Superior temporal gyrus (tissue), 1 donor: ENCODE results near the gene B3GALT6.
"Not testable (repeated sequence)": the region's sequence is repeated elsewhere in the genome, so short reads cannot be mapped to it uniquely, and the experiment has no call there.

Experiments
- DNase-seq: peaks from one replicate; pipeline ENCODE4 v3.0.0-alpha.2; 2016; ENCODE audit errors: extremely low spot score

The B3GALT6 gene

GRCh38 chr1:1244192-1244811, 12.3 kb downstream of the B3GALT6 start:
- DNase-seq, result no peak

- no peak for DNase-seq
These were observed 13.3 kb downstream of the B3GALT6 start for GRCh38 chr1:1245178-1245816.

DNA sequence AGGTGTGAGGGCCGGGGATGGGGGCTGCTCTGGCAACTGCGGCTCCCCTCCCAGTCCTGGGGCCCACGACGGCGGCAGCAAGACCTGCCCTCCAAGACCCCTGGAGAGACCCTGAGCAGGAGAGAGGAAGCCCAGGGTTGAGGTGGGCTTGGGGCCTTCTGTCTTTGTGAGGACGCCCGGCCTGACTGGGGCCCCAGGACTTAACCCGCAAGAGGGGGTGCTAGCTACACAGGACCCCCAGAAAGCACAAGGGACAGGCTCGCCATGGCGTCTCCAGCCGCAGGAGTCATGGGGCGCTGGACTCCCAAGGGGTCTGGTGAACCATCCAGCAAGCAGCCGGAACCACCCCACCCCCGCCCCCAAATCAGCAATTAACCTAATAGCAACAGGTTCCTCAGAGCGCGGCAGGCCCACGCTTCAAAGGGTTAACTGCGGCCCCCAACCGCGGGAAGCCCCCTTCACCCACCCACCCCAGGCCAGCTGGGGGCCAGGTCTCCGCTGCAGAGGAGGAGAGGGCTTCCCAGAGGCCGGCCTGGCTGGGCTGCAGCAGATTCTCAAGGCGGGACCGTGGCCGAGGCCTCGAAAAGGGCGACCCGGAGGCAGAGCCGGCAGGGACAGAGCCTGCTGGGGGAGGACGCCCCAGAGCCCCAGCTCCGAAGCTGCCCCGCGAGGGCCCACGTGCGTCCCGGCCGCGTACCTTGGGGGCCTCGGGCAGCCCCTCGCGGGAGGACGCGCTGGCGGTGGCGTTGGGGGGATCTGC, 14.0 kb downstream of the B3GALT6 start:
- no peak for DNase-seq

GRCh38 chr1:1246577-1247340, 14.7 kb downstream of the B3GALT6 start, which contains the start of gene C1QTNF12:
TSS of gene C1QTNF12 (minus strand) at chr1:1246722. CDS start at chr1:1246690, 32 bp downstream.
- DNase-seq, result no peak

- no peak for DNase-seq
These were observed 15.4 kb downstream of the B3GALT6 start for GRCh38 chr1:1247341-1247913.

GRCh38 chr1:1248009-1248913, 16.2 kb downstream of the B3GALT6 start:
- not testable (repeated sequence) for DNase-seq

DNA sequence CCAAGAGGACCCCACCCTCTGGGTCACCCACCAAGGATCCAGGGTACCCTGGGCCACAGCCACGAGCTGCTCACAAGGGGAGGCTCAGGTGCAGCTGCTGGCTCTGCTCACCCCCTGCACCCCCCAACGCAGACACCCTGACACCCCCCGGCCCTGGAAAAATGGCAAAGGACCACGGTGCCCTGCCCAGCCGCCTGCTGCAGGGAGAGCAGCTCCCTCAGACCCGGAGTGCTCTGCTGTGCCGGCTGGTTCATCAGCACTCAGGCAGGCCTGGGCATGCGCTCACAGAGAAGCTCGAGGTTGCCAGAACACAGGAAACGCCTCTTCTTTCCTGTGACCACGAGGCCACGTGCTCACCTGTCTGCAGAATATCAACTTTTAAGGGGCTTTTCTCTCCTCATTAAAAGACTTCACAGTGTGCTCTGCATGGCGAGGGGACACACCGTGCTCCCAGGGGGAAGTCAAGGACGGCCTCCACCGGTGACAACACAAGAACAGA, 18.8 kb downstream of the B3GALT6 start:
- no peak for DNase-seq

DNA sequence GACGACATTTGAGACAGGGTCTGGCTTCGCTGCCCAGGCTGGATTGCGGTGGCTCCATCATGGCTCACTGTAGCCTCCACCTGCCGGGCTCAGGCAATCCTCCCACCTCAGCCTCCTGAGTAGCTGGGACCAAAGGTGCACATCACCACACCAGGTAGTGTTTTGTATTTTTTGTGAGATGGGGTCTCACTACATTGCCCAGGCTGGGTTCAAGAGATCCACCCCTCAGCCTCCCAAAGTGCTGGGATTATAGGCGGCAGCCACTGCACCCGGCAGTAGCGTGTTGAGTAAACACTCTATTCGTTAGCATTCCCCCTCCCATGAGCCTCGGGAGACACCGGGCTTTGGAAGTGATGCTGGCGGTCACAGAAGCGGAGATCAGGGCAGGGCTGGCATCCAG, 21.3 kb downstream of the B3GALT6 start:
- no peak for DNase-seq

- DNase-seq, result no peak
These were observed 22.1 kb downstream of the B3GALT6 start for GRCh38 chr1:1253972-1254666.

- DNase-seq, result no peak
These were observed 22.6 kb downstream of the B3GALT6 start for GRCh38 chr1:1254667-1254998.

- DNase-seq, result no peak
These were observed 23.0 kb downstream of the B3GALT6 start for GRCh38 chr1:1255078-1255477.

DNA sequence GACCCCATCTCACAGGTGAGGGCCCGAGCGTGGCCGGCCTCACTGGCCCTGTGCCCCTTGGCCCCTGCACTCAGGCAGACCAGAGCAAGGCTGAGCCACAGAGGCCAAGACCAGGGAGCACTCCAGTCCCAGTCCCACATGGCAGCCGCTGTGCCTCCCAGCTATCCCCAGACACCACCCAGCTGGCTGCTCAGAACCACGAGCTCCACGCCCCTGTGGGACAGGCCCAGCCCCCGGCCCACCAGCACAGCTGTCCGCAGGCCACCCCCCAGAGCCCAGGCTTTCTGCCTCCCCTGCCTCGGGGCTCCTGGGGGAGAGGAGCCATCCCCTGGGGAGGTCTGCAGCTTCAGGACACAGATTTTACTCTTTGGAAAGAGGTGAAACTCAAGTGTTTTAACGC, 23.6 kb downstream of the B3GALT6 start:
- no peak for DNase-seq

DNA sequence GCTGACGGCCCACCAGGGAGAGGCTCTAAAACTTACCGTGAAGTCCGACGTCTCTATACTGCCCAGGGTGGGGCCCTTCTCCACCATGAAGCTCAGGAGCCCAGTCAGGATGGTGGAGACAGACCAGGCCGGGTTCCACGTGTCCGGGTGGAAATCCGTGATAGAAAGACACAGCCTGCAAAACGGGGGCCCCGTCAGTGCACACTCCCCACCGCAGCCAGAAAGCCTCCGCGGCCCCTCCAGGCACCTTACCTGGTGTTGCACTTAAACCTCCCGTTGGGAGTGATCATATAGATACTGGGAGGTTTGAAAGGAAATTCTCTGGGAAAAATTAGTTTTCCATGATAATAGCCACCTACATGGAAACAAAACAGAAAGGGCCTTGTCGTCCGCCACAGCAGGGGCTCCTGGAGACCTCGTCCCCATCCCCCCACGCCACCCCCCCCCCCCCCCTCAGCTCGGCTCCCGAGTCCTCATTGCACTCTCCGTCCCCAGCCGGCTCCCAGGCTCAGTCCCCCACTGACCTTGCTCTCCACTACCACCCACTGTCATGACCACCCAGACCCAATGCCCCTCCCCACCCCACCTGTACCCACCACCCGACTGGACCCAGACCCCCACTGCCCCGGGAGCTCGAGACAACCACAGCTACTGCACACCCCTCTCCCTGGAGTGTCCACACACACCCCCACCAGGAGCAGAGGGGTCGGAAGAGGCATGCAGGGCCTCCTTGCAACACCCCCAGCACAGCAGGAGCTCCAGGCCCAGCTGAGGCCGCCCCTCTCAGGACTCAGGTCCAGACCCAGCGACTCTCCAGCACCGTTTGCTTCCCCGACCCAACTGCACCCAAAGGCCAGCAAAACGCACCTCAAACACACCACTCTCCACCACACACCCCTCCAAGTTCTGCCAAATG, 25.2 kb downstream of the B3GALT6 start:
- no peak for DNase-seq

DNA sequence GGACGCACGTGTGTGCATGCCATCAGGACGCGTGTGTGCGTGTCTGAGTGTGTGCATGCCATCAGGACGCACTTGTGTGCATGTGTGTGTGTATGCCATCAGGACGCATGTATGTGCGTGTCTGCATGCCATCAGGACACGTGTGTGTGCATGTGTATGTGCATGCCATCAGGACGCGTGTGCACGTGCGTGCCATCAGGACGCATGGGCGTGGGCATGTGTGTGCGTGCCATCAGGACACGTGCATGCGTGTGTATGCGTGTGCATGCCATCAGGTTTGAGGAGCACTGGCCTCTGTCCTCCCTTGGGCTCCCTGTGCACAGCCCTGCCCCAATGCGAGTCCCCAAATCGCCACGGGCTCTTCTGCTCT, 27.1 kb downstream of the B3GALT6 start:
- DNase-seq, result no peak

DNA sequence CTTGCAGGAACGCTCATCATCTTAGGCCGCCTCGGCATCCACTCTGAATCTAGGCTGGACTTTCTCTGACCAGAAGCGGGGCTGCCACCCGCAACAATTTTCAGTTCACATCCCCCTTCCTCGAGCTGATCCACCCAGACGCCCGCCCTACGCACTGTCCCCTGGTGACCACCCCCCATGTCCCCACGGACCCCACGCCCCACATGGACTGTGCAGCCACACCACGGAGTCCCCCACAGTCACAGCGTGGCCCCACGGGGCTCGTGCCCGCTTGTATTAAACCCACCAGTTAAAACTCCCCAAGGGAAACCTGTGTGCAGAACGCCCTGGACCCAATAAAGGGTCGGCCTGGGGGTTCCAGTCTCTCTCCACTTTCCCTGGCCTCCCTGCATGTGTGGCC, 27.5 kb downstream of the B3GALT6 start:
- no peak for DNase-seq

GRCh38 chr1:1259951-1260600, 28.0 kb downstream of the B3GALT6 start:
- DNase-seq, result no peak

- DNase-seq, result no peak
These were observed 29.0 kb downstream of the B3GALT6 start for GRCh38 chr1:1260843-1261560.

- no peak for DNase-seq
These were observed 30.0 kb downstream of the B3GALT6 start for GRCh38 chr1:1262071-1262470.
